HG02642 (cell line): ENCODE data around the gene SLFN14.
"Not testable (repeated sequence)": the region's sequence is repeated elsewhere in the genome, so short reads cannot be mapped to it uniquely, and the experiment has no call there.

Experiments used
- ATAC-seq: cut with Tn5 transposase; IDR thresholded peaks from one replicate; pipeline ENCODE4 v1.9.1; 2021; ENCODE audit warnings: mild to moderate bottlenecking; ENCODE audit not compliant: unreplicated experiment, poor library complexity

Gene SLFN14

GRCh38 chr17:35529866-35530265, 30.8 kb downstream of the SLFN14 start:
- no peak for ATAC-seq

DNA sequence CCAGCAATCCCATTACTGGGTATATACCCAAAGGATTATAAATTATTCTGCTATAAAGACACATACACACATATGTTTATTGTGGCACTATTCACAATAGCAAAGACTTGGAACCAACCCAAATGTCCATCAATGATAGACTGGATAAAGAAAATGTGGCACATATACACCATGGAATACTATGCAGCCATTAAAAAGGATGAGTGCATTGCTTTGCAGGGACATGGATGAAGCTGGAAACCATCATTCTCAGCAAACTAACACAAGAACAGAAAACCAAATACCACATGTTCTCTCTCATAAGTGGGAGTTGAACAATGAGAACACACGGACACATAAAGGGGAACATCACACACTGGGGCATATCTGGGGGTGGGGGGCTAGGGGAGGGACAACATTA, 31.3 kb downstream of the SLFN14 start:
- not testable (repeated sequence) for ATAC-seq

- ATAC-seq: no peak
These were observed 37.3 kb downstream of the SLFN14 start for GRCh38 chr17:35523296-35523695.

DNA sequence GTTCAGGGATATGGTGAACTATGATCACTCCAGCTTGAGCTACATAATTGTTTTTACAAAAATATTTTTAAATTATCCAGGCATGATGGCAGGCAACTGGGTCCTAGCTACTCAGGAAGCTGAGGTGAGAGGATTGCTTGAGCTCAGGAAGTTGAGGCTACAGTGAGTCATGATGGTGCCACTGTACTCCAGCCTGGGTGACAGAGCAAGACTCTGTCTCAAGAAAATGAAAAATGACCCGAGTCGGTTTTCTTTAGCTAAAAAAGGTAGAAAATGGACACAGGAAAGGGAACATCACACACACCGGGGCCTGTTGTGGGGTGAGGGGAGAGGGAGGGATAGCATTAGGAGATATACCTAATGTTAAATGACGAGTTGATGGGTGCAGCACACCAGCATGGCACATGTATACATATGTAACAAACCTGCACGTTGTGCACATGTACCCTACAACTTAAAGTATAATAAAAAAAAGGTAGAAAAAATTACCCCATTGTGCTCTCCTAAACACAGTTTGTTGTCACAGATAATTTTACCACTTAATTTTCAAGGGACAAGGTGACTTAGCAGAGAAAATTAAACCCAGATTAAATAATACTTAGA, 38.9 kb downstream of the SLFN14 start:
- not testable (repeated sequence) for ATAC-seq

GRCh38 chr17:35521150-35521549, 39.5 kb downstream of the SLFN14 start:
- no peak for ATAC-seq

DNA sequence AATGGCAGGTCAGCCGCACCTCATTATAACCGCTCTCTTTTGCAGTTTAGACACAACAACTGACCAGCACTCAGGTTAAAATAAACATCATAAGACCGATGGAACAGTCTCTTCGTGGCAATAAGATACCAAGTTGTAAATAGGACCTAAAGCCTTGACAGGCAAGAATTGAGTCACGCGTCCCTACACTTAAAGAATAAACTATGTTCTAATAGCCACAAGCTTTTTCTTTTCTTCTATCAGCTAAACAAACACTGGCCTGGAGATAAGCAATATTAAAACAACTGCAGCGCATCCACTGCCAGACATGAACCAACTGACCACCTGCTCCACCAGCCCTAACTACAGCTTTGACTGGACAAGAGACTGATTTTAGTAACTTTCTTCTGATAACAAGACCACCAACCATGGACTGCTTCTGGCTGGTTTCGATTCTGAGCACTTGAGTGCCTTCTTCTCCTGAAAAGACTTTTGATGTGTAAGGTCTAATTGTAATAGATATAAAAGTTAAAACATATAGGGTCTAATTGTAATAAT, 40.6 kb downstream of the SLFN14 start:
- ATAC-seq: no peak

DNA sequence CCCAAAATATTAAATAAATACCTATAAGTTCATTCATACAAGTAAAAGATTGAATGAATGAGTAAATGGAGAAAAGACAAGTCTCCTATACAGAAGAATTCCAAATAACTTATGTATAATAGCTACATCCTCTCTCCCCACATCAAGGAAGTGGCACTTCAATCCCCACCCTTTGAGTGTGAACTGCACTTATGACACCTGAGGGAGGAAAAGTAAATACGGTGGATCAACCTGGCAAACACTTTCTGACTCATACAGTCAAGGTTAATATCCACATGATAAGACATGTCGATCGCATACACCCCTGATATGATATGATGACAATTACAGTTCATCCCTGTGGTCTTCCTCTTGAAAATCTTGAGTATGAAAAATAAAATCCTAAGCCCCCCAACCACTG, 41.2 kb downstream of the SLFN14 start:
- no peak for ATAC-seq

DNA sequence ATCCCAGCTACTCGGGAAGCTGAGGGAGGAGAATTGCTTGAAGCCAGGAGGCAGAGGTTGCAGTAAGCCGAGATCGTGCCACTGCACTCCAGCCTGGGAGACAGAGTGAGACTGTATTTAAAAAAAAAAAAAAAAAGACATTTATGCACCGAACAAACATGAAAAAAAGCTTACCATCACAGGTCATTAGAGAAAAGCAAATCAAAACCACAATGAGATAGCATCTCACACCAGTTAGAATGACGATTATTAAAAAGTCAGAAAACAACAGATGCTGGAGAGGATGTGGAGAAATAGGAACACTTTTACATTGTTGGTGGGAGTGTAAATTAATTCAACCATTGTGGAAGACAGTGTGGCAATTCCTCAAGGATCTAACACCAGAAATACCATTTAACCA, 42.2 kb downstream of the SLFN14 start:
- ATAC-seq: not testable (repeated sequence)

DNA sequence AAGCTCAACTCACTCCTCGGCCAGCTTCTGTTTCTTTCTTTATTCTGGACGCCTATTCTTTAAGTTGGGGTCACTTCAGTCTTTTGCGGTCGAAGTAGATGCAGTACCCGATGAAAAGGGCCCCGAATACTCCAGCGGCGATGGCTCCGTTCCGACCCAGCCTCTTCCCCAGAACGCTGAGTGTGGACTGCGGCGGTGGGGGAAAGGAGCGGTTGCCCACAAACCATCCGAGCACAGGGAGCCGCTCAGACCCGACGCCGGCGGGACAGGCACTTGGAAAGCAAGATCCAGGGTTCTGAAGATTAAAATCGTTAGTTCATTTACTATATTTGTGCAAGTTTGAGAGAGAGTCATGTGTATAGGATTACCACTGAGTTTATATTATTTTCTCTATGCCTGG, 45.6 kb downstream of the SLFN14 start:
- no peak for ATAC-seq

- ATAC-seq: no peak
These were observed 46.1 kb downstream of the SLFN14 start for GRCh38 chr17:35514564-35514963.
